Ecto neural progenitor cell (in vitro differentiated cells): ENCODE measurements around the gene CYREN.

Experiments used
- DNase-seq: peaks from one replicate; pipeline ENCODE4 v3.0.0-alpha.2; 2018; ENCODE audit warnings: low spot score

The CYREN gene

DNA sequence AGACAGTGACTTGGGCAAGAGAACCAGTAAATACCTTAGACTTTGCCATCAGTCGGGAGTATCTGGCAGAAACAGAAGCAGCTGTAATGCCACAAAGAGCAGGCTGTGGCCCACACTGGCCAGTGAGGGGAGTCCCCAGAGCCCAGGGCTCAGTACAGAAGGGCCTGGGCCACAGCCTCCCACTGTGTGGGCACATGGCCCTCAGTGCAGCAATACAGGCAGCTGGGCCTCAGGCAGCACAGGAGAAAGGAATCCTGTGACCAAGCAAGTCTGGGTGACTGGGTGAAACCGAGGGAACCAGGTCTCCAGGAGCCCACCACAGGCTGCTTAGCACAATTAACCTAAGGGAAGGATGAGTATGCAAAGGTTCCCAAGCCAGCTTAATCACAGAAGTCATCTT, 26.8 kb upstream of the CYREN start:
- peak; percentile 18 for DNase-seq

- no peak for DNase-seq
These were observed 25.6 kb upstream of the CYREN start for GRCh38 chr7:135195968-135196629.

- peak; percentile 10 for DNase-seq
These were observed 24.6 kb upstream of the CYREN start for GRCh38 chr7:135195156-135195555.

DNA sequence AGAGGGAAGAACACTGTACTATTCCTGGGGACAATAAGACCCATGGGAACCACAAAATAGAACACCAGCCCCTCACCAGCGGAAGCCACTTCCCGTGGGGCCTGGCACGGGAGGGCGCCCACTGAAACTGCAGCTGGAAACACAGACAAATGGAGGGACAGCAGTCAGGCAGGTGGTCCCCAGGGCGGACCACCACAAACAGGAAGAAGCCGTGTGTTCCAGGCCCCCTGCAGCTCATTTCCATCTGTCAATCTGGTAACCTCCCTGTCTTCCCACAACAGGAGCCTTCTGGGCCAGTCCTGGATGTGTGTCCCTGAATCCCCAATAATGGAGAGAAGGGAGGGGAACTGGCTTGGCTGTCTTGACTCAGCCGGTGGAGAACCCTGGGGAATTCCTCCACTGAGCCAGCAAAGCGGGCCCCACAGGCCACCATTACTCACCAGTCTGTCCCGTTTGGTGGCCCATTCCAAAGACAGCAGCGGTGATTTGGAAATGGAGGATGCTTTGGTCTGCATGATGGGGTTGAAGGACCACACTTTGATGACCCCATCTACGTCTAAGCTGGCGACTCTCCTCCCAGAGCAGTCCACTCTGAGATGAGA, 24.1 kb upstream of the CYREN start:
- DNase-seq: peak; percentile 16

GRCh38 chr7:135193615-135194081, 23.1 kb upstream of the CYREN start:
- peak; percentile 16 for DNase-seq

DNA sequence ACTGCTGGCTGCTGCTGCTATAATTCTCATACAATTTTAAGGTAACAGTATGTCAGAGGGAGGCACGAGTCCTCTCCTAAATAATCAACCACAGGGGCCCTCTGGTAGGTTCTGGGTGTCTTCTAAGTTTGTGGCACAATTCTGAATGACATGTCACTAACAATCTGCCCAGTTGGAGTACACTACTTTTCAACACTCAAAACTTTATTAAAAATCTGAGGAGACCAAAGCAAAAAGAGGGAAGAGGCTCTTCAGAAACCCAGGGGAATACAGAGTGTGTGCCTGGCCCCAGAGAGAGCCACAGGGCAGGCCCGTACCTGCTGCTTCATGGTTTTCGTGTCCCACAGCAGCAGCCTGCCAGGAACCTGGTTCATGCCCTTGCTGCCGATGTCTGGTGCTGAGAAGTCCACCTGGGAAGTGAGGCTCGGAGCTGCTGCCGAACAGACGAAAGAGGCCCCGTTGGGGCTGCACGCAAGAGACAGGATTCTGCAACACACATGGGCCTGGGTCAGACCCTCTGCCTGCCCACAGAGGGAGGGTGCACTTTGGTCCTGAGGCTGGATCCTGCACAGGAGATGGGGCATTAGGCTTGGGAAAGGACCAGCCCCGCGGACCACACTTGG, 22.5 kb upstream of the CYREN start:
- DNase-seq: peak; percentile 33

- DNase-seq: no peak
These were observed 20.2 kb upstream of the CYREN start for GRCh38 chr7:135190703-135191102.

DNA sequence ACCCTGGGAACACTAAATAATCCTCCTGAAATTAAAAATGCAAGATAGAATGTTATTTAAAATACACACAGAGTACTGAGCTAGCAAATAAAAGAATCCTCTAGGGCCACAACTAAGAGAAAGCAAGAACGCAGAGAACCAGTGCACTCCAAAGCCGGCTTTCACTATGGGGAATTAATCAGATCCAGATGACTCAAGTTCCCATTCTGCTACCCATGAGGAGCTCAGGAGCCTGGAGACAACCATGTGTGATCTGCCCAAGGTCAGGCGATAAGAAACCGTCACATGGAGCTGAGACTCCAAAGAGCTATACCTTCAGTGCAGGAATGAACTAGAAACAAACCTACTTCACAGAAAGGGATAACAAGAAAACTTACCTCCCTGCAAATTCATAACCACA, 19.5 kb upstream of the CYREN start:
- DNase-seq: no peak

DNA sequence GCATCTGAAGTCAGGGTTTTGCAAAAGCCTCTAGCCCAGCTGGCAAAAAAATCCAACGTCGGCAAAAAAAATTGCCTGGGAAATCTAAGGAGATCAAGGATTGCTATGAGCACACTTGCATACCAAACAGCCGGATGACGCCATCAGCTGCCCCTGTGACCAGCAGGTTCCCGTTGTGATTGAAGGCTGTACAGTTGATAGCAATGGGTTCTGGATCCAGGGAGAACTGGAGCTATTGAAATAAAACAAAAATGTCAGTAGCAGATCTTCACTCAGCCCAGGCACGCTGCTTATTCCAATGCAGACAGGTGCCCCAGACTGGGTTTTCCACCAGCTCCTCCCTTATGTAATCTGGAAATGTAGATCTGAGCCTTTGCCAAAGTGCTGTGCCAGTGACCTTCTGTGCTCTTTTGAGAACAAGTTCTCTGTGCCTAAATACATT, 18.7 kb upstream of the CYREN start:
- DNase-seq: no peak

DNA sequence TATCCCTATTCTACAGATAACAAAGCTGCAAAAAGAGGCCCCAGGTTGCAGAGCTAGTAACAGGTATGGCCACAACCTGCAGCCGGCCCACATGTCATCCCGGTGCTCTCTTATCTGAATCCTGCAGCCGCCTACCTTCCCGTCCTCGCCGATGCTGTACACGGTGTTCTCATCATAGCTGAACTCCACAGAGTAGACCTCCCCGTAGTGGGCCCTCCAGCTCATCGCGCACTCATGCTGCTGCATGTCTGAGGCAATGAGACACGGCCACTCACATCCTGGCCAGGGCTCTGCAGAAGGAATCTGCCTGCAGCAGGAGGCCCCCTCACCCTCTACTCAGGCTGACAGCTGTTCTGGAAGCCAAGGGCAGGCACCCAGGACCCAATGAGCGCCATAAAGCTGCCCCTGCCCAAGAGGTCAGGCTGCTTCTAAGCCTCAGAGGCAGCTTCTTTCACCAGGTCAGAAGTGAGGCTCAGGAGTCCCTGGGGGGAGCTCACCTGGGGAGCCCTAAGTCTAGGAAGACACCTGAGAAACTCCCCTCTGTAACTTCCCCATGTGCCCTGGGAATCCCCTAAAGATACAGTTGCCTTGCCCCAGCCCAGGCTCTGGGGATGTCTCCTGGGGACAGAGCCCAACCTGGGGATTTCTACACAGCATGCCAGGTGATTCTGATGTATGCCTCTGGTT, 17.9 kb upstream of the CYREN start:
- no peak for DNase-seq

DNA sequence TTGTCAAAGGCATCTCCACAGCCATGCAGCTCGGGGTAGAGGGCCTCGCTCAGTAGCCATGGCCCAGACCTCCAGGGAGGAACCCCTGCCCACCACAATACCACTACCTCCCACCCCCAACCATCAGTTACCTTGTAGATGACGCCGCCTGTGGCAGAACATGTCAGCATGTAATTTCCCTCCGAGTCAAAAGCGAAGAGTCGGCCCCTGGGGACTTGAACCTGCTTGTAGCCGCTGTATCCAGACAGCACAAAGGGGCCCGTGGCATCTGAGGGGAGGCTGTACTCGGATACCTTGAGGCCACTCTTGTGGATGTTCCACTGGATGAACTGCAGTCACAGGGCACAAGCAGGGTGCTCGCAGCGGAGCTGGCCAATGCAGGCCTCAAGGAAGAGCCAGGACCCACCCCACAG, 16.3 kb upstream of the CYREN start:
- DNase-seq: no peak

GRCh38 chr7:135186261-135186540, 15.7 kb upstream of the CYREN start:
- no peak for DNase-seq

- no peak for DNase-seq
These were observed 15.2 kb upstream of the CYREN start for GRCh38 chr7:135185471-135186260.

GRCh38 chr7:135184254-135184841, 13.8 kb upstream of the CYREN start:
- DNase-seq: no peak

DNA sequence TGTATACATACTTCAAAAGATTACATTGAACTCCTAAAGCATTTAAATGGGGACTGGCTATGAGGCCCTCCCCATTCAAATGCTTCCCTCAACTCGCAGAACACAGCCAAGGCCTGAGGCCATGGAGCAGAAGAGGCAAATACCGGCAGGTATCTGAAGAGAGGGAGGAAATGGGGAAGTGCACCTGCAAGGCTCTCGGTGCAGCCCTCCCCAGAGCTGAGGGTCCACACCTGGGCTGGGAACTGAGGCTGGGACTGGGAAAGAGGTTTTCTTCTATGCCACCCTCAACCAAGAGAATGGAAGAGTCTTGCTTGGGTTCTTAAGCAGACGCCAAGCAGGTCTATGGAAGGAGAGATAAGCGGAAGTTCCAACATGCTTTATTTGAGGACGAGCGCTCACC, 13.0 kb upstream of the CYREN start:
- DNase-seq: no peak

GRCh38 chr7:135181929-135182678, 11.6 kb upstream of the CYREN start:
- no peak for DNase-seq

DNA sequence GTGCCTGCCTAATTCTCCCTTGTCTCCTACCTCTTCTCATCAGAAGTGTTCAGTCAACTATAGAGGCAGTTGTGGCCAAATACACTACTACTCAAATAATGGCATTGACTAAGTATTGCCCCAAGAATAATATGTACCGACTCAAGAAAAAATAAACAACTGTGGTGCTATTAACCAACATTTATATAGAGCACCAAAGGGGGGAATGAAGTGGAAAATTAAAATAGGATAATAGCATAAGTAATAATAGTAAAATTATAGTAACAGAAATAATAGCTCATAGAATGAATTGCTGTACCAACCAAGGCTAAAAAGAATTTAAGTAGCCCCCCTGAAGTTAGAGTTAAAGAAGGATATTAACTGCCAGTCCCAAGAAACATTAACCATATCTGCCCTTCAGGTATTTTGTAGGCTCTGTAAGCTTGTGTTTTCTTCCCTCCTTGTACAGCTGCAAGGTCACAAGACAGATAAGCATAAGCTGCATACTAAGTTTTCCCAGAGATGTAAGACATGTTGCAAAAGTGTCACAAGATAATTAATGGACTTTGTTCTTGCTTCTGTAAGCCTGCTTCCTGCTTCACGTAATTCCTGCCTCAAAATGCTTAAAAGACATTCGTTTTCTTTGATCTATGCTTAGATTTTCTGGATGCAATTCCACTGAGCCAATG, 10.9 kb upstream of the CYREN start:
- DNase-seq: no peak

GRCh38 chr7:135180122-135180521, 9.6 kb upstream of the CYREN start:
- DNase-seq: no peak

DNA sequence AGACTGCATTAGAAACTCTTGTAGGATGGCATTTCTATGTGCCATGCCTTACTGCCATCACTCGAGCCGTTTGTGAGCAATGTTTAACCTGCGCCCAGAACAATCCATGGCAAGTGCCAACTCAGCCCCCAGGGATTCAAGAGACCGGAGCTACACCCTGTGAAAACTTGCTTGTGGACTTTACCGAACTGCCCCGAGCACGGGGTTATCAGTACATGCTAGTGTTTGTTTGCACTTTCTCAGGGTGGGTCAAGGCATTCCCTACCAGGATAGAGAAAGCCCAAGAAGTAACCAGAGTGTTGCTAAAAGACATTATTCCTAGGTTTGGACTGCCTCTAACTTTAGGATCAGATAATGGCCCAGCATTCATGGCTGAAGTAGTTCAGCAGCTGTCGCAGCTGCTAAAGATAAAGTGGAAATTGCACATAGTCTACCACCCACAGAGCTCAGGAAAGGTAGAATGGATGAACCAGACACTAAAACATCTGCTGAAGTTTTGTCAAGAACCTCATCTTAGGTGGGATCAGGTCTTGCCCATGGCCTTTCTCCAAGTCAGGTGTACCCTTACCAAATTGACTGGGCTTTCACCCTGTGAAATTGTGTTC, 8.9 kb upstream of the CYREN start:
- DNase-seq: no peak

DNA sequence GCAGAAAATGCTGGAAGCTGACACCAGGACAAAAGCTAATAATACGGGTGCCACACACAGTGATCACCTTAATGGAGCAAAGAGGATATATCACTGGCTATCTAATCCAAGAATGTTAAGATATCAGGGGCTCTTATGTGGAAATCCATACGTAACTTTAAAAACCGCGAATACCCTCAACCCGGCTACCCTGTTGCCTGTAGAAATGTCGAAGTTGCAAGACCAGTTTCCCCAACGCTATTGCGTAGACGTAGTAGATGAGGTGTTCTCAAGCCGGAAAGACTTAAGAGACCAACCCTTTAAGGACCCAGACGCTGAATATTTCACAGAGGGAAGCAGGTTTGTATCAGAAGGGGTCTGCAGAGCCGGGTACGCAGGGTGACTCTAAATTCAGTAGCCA, 7.9 kb upstream of the CYREN start:
- no peak for DNase-seq
